KMS-11 (cell line): Measurements from ENCODE around the gene ANAPC13.

ENCODE experiments used
- H2AFZ ChIP-seq: fragments of 200-600 bp; sonication (generic); 2 replicates; pipeline ENCODE4 v1.6.1; 2016; ENCODE audit warnings: antibody characterized with exemption, mixed run types, low read depth
- H3K27ac ChIP-seq: fragments of 200-600 bp; sonication (generic); 2 replicates; pipeline ENCODE4 v1.6.1; 2016; ENCODE audit warnings: mild to moderate bottlenecking, mixed run types
- H3K27me3 ChIP-seq: fragments of 200-600 bp; sonication (generic); 2 replicates; pipeline ENCODE4 v1.6.1; 2017; ENCODE audit warnings: mild to moderate bottlenecking, low read depth, mixed run types, moderate library complexity; ENCODE audit not compliant: insufficient read depth
- H3K36me3 ChIP-seq: fragments of 200-600 bp; sonication (generic); 2 replicates; pipeline ENCODE4 v1.6.1; 2017; ENCODE audit warnings: mild to moderate bottlenecking, mixed run types; ENCODE audit not compliant: insufficient read depth
- H3K4me1 ChIP-seq: fragments of 200-600 bp; sonication (generic); 2 replicates; pipeline ENCODE4 v1.6.1; 2016; ENCODE audit warnings: mild to moderate bottlenecking, low read depth, mixed run types; ENCODE audit not compliant: poor library complexity, severe bottlenecking
- H3K4me2 ChIP-seq: fragments of 200-600 bp; sonication (generic); 2 replicates; pipeline ENCODE4 v1.7.0; 2016; ENCODE audit warnings: mild to moderate bottlenecking, mixed run types
- H3K4me3 ChIP-seq: fragments of 200-600 bp; sonication (generic); IDR thresholded peaks from 2 replicates; pipeline ENCODE4 v1.6.1; 2017; ENCODE audit warnings: low read depth, low read length, mixed read lengths; ENCODE audit not compliant: insufficient read depth
- H3K79me2 ChIP-seq: fragments of 200-600 bp; sonication (generic); 2 replicates; pipeline ENCODE4 v1.6.1; 2016; ENCODE audit warnings: low read depth, mixed run types; ENCODE audit not compliant: insufficient read depth
- H3K9ac ChIP-seq: fragments of 200-600 bp; sonication (generic); 2 replicates; pipeline ENCODE4 v1.6.1; 2016; ENCODE audit warnings: mild to moderate bottlenecking, mixed run types
- H4K20me1 ChIP-seq: fragments of 200-600 bp; sonication (generic); 2 replicates; pipeline ENCODE4 v1.6.1; 2016; ENCODE audit warnings: mild to moderate bottlenecking, mixed run types; ENCODE audit not compliant: insufficient read depth
- TF ChIP-seq, protein P1 (sequence below): fragments of 200-600 bp; sonication (generic); conservative IDR thresholded peaks from 2 replicates; pipeline ENCODE4 v1.6.1; 2017; ENCODE audit warnings: low read depth, mild to moderate bottlenecking, antibody characterized with exemption, low read length, moderate library complexity, mixed read lengths

Gene ANAPC13

DNA sequence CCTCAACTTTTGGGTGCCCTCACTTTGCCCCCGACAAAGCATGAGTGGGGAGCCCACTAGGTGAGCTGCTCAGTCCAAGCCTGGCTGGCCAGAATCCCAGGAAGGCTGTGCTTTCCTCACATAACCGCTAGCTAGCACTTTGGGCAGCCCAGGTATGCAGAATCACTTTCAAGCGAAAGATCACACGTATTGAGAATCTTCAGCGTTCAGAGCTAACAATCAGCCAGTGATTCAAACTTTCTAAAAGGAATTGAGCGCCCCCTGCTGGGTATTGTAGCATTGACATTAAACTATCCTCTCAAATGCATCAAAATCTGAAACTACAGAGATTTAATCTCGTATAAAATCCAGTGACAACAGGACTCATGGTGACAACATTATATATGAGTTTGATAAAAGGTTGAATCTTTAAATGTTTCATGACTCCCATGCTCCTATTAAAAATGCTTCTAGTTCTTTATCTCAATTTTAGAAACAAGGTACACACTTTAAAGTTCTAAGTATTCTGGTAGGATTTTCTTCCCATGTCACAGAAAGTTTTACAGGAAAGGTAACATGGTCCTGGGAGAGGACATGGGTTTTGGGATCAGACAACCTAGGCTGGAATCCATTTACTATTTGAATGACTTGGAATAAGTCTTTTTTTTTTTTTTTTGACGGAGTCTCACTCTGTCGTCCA lies 11.8 kb downstream of the ANAPC13 start:
- H3K79me2 ChIP-seq: no peaks in the 10 kb centered on the region
- no peaks in the 10 kb centered on the region for H3K27me3 ChIP-seq
- TF ChIP-seq, protein P1, sequence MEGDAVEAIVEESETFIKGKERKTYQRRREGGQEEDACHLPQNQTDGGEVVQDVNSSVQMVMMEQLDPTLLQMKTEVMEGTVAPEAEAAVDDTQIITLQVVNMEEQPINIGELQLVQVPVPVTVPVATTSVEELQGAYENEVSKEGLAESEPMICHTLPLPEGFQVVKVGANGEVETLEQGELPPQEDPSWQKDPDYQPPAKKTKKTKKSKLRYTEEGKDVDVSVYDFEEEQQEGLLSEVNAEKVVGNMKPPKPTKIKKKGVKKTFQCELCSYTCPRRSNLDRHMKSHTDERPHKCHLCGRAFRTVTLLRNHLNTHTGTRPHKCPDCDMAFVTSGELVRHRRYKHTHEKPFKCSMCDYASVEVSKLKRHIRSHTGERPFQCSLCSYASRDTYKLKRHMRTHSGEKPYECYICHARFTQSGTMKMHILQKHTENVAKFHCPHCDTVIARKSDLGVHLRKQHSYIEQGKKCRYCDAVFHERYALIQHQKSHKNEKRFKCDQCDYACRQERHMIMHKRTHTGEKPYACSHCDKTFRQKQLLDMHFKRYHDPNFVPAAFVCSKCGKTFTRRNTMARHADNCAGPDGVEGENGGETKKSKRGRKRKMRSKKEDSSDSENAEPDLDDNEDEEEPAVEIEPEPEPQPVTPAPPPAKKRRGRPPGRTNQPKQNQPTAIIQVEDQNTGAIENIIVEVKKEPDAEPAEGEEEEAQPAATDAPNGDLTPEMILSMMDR: peak; percentile 94
- no peak overlapping the region for H3K4me2 ChIP-seq
- H4K20me1 ChIP-seq: no peaks in the 10 kb centered on the region
- no peak overlapping the region for H3K4me3 ChIP-seq
- no peak overlapping the region for H2AFZ ChIP-seq
- H3K9ac ChIP-seq: no peak overlapping the region
- H3K36me3 ChIP-seq: no peaks in the 10 kb centered on the region
- H3K27ac ChIP-seq: no peak overlapping the region
- peaks cover 4% of the 10 kb centered on the region for H3K4me1 ChIP-seq

- no peaks in the 10 kb centered on the region for H3K27me3 ChIP-seq
- peaks cover 4% of the 10 kb centered on the region for H3K4me1 ChIP-seq
- H3K4me2 ChIP-seq: no peak overlapping the region
- H3K36me3 ChIP-seq: no peaks in the 10 kb centered on the region
- H4K20me1 ChIP-seq: no peaks in the 10 kb centered on the region
- TF ChIP-seq, protein P1: no peak
- H3K79me2 ChIP-seq: no peaks in the 10 kb centered on the region
- no peak overlapping the region for H2AFZ ChIP-seq
- no peak overlapping the region for H3K27ac ChIP-seq
- no peak overlapping the region for H3K9ac ChIP-seq
- H3K4me3 ChIP-seq: no peak overlapping the region
Observed at GRCh38 chr3:134472831-134473230, 13.0 kb downstream of the ANAPC13 start.

DNA sequence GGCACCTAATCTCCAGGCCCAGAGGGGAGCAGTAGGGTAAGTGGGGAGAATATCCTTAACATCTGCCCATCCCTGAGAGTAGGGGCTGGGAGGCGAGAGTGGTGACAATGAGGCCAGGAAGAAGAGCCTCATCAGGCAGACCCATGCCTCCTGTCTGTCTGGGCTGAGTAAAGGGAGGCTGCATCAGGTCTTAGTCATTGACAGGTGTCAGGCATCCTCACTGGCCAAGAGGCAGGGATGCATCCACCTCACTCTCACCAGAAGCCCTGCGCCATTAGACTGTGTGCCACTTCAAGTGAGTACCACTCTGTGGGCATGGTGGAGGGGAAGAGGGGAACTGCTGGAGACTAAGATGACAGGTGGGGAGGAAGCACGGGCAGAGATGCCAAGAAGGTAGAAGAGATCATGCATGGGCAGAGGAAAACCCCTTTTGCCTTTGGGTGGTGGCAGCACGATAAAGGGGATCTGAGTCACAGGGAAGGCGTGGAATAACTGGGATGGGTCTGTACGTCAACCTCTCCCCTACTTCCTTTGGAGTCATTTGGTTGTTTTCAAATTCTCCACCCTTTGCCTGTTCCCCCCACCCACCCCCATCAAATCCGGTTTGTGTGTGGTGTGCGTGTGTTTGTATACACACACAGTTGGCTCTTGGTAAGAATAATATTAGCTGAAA lies 14.1 kb downstream of the ANAPC13 start:
- no peak overlapping the region for H3K9ac ChIP-seq
- H4K20me1 ChIP-seq: no peaks in the 10 kb centered on the region
- H3K4me2 ChIP-seq: no peak overlapping the region
- H3K27me3 ChIP-seq: no peaks in the 10 kb centered on the region
- peaks cover 4% of the 10 kb centered on the region for H3K4me1 ChIP-seq
- TF ChIP-seq, protein P1: no peak
- no peaks in the 10 kb centered on the region for H3K36me3 ChIP-seq
- no peaks in the 10 kb centered on the region for H3K79me2 ChIP-seq
- no peak overlapping the region for H2AFZ ChIP-seq
- no peak overlapping the region for H3K27ac ChIP-seq
- H3K4me3 ChIP-seq: no peak overlapping the region

- H3K27ac ChIP-seq: no peak overlapping the region
- H3K79me2 ChIP-seq: no peaks in the 10 kb centered on the region
- H3K4me1 ChIP-seq: peaks cover under 1% of the 10 kb centered on the region
- no peaks in the 10 kb centered on the region for H3K36me3 ChIP-seq
- no peak overlapping the region for H2AFZ ChIP-seq
- H3K4me3 ChIP-seq: no peak overlapping the region
- H3K9ac ChIP-seq: no peak overlapping the region
- TF ChIP-seq, protein P1: no peak
- no peaks in the 10 kb centered on the region for H4K20me1 ChIP-seq
- no peaks in the 10 kb centered on the region for H3K27me3 ChIP-seq
- no peak overlapping the region for H3K4me2 ChIP-seq
Observed at GRCh38 chr3:134468519-134468918, 17.3 kb downstream of the ANAPC13 start.
